CD14-positive monocyte (primary cell): ENCODE data around the gene UGDH. TPM values are rescaled to one million over a fixed set of nuclear protein-coding genes. Genes with fewer than 3 reads are reported as not detected.
"Not testable (repeated sequence)": the region's sequence is repeated elsewhere in the genome, so short reads cannot be mapped to it uniquely, and the experiment has no call there.

ENCODE experiments used
- DNase-seq, 3 donors: peaks; one replicate each; pipeline ENCODE4 v3.0.0-alpha.2; 2011 to 2022
- H2AFZ ChIP-seq: 2 replicates; pipeline ENCODE4 v1.6.0; 2012; ENCODE audit warnings: mild to moderate bottlenecking, low read depth, low read length, inconsistent platforms; ENCODE audit not compliant: insufficient read depth, poor library complexity, severe bottlenecking
- H3K27ac ChIP-seq, 2 donors: 1 replicate in 1 of 2; 2 replicates in 1 of 2; pipeline ENCODE4 v1.5.1; 2012 to 2013; ENCODE audit warnings: low read length in 2 of 2, control low read depth in 1 of 2, inconsistent platforms in 1 of 2, low read depth in 1 of 2, mild to moderate bottlenecking in 1 of 2
- H3K27me3 ChIP-seq, 2 donors: one replicate each; pipeline versions ENCODE4 v1.6.0 to v1.6.1; 2011 to 2013; ENCODE audit warnings: low read length in 2 of 2; ENCODE audit not compliant: control insufficient read depth in 2 of 2, insufficient read depth in 2 of 2
- H3K36me3 ChIP-seq, 2 donors: replicated peaks in 1 of 2; 1 replicate in 1 of 2; 2 replicates in 1 of 2; pipeline versions ENCODE4 v1.5.1 to v1.6.1; 2012 to 2013; ENCODE audit warnings: low read length in 2 of 2, control low read depth in 1 of 2, inconsistent platforms in 1 of 2, mild to moderate bottlenecking in 1 of 2; ENCODE audit not compliant: insufficient read depth in 2 of 2, control insufficient read depth in 1 of 2
- H3K4me1 ChIP-seq, 2 donors: 1 replicate in 1 of 2; 2 replicates in 1 of 2; pipeline versions ENCODE4 v1.5.1 to v1.6.1; 2012 to 2013; ENCODE audit warnings: low read length in 2 of 2, control low read depth in 1 of 2, inconsistent platforms in 1 of 2, mild to moderate bottlenecking in 1 of 2, moderate library complexity in 1 of 2; ENCODE audit not compliant: insufficient read depth in 2 of 2, control insufficient read depth in 1 of 2
- H3K4me2 ChIP-seq: replicated peaks from 2 replicates; pipeline ENCODE3; 2012; ENCODE audit warnings: low read length, moderate library complexity, mild to moderate bottlenecking; ENCODE audit not compliant: poor library complexity, severe bottlenecking; ENCODE audit errors: extremely low read depth
- H3K4me3 ChIP-seq, 3 experiments: fragments of 200-600 bp in 1 of 3; sonication (generic) in 1 of 3; replicated peaks in 1 of 3; 1 replicate in 2 of 3; 2 replicates in 1 of 3; pipeline ENCODE4 v1.5.1; 2011 to 2013; ENCODE audit warnings: low read length in 3 of 3, mild to moderate bottlenecking in 3 of 3, control low read depth in 2 of 3, low read depth in 2 of 3, inconsistent platforms in 1 of 3, moderate library complexity in 1 of 3
- H3K79me2 ChIP-seq: 2 replicates; pipeline ENCODE4 v1.6.0; 2012; ENCODE audit warnings: mild to moderate bottlenecking, control low read depth, inconsistent platforms, low read length, moderate library complexity; ENCODE audit not compliant: insufficient read depth
- H3K9ac ChIP-seq: 2 replicates; pipeline ENCODE4 v1.6.0; 2017; ENCODE audit warnings: low read length, mild to moderate bottlenecking; ENCODE audit not compliant: insufficient read depth, poor library complexity, severe bottlenecking
- H3K9me3 ChIP-seq, 2 donors: replicated peaks in 1 of 2; 1 replicate in 1 of 2; 2 replicates in 1 of 2; pipeline versions ENCODE4 v1.5.1 to v1.6.1; 2012 to 2013; ENCODE audit warnings: low read length in 2 of 2, control low read depth in 1 of 2; ENCODE audit not compliant: control insufficient read depth in 1 of 2, insufficient read depth in 1 of 2
- H4K20me1 ChIP-seq: 2 replicates; pipeline ENCODE4 v1.6.0; 2012; ENCODE audit warnings: mild to moderate bottlenecking, low read length, control low read depth, moderate library complexity; ENCODE audit not compliant: insufficient read depth
- H3K27ac Mint-ChIP-seq, 7 donors: one replicate each; pipeline ENCODE4 v1.8.0; 2020; ENCODE audit warnings: mild to moderate bottlenecking in 7 of 7, mixed read lengths in 7 of 7, moderate library complexity in 6 of 7, inconsistent platforms in 2 of 7
- H3K27me3 Mint-ChIP-seq, 3 donors: one replicate each; pipeline ENCODE4 v1.8.0; 2021 to 2022; ENCODE audit warnings: low read depth in 3 of 3, mild to moderate bottlenecking in 3 of 3, mixed read lengths in 3 of 3, moderate library complexity in 3 of 3, inconsistent platforms in 1 of 3
- H3K36me3 Mint-ChIP-seq, 2 donors: one replicate each; pipeline ENCODE4 v1.8.0; 2020; ENCODE audit warnings: mixed read lengths in 2 of 2, inconsistent platforms in 1 of 2, mild to moderate bottlenecking in 1 of 2
- H3K4me1 Mint-ChIP-seq: one replicate; pipeline ENCODE4 v1.8.0; 2020; ENCODE audit warnings: mild to moderate bottlenecking, mixed read lengths
- H3K4me3 Mint-ChIP-seq, 2 donors: one replicate each; pipeline ENCODE4 v1.8.0; 2020; ENCODE audit warnings: mild to moderate bottlenecking in 2 of 2, mixed read lengths in 2 of 2, moderate library complexity in 1 of 2
- H3K9me3 Mint-ChIP-seq, 7 donors: one replicate each; pipeline ENCODE4 v1.8.0; 2020 to 2022; ENCODE audit warnings: mixed read lengths in 7 of 7, mild to moderate bottlenecking in 6 of 7, moderate library complexity in 6 of 7, inconsistent platforms in 2 of 7
- WGBS: methylation state at CpG from one replicate; pipeline ENCODE4 v1.1.5; 2013; ENCODE audit warnings: missing lambda C conversion rate; ENCODE audit not compliant: insufficient coverage; 5-methylcytosine and 5-hydroxymethylcytosine counted together
- intact Hi-C, 2 donors: fragments of 100-400 bp; cut with micrococcal nuclease; formaldehyde crosslinking; loops; one replicate each; pipeline versions ENCODE4 v1.15.0 to v1.15.1; 2023
- polyA plus RNA-seq, 3 donors: library from polyadenylated mRNA; depleted of rRNA in 1 of 3; unstranded in 2 of 3; stranded (reverse) in 1 of 3; fragments of 300-500 nt in 2 of 3; fragments of >200 nt in 1 of 3; fragmentation: Illumina TruSeq in 2 of 3; gene quantifications; 1 replicate in 2 of 3; 2 replicates in 1 of 3; pipeline ENCODE4 v1.2.3, GENCODE V29; 2012 to 2021
- TF ChIP-seq, protein P1 (sequence below): fragments of 200-600 bp; IDR thresholded peaks from one replicate; pipeline ENCODE4 v1.8.0; 2022; ENCODE audit warnings: antibody characterized with exemption, mild to moderate bottlenecking

Gene UGDH
- polyA plus RNA-seq, 3 donors, result 4.6 to 19.7 (median 16.7) TPM

- no peaks in the 10 kb centered on the region for H3K79me2 ChIP-seq
- Mint-ChIP-seq H3K4me3 (no peak overlapping the region), H3K9me3 (peaks cover 0 to 8% (median 3%) of the 10 kb centered on the region in 7 donors), H3K36me3 (peaks cover 6 to 10% of the 10 kb centered on the region in 2 donors), H3K27me3 (peaks cover 0 to 3% (median 2%) of the 10 kb centered on the region in 3 donors), H3K4me1 (no peaks in the 10 kb centered on the region), H3K27ac (no peak overlapping the region)
- H3K36me3 ChIP-seq, result peaks cover 0 to 18% of the 10 kb centered on the region in 2 donors
- TF ChIP-seq, protein P1, sequence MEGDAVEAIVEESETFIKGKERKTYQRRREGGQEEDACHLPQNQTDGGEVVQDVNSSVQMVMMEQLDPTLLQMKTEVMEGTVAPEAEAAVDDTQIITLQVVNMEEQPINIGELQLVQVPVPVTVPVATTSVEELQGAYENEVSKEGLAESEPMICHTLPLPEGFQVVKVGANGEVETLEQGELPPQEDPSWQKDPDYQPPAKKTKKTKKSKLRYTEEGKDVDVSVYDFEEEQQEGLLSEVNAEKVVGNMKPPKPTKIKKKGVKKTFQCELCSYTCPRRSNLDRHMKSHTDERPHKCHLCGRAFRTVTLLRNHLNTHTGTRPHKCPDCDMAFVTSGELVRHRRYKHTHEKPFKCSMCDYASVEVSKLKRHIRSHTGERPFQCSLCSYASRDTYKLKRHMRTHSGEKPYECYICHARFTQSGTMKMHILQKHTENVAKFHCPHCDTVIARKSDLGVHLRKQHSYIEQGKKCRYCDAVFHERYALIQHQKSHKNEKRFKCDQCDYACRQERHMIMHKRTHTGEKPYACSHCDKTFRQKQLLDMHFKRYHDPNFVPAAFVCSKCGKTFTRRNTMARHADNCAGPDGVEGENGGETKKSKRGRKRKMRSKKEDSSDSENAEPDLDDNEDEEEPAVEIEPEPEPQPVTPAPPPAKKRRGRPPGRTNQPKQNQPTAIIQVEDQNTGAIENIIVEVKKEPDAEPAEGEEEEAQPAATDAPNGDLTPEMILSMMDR, result no peak
- no peak for DNase-seq
- H4K20me1 ChIP-seq, result no peaks in the 10 kb centered on the region
- WGBS, result no CpG with 5 or more reads among the region's 1 CpG
- no peak overlapping the region for H3K27ac ChIP-seq
- H2AFZ ChIP-seq, result no peak overlapping the region
- no peak overlapping the region for H3K9ac ChIP-seq
- intact Hi-C loops, result no loop called here
- H3K27me3 ChIP-seq, result no peaks in the 10 kb centered on the region
- no peaks in the 10 kb centered on the region for H3K4me1 ChIP-seq
- H3K9me3 ChIP-seq, result peaks cover 0 to 3% of the 10 kb centered on the region in 2 donors
- H3K4me2 ChIP-seq, result no peak overlapping the region
- no peak overlapping the region for H3K4me3 ChIP-seq
Measured at GRCh38 chr4:39544580-39545315, 17.5 kb upstream of the UGDH start.

DNA sequence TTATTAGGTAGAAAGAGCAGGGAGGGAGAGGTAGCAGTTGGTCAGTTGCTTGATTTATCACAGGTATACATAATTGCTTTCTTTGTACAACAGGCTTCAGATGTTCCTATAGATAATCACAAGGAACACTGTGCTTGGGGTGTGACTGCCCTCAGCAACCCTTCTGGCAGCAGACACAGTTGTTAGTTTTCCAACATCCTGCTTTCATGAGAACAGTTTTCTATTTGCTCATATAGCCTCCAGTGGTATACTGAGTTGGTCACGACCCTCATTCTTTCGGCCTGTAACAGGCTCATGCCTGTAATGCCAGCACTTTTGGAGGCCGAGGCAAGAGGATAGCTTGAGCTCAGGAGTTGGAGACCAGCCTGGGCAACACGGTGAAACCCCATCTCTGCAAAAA is 16.8 kb upstream of the UGDH start:
- intact Hi-C loops, H3K4me3 Mint-ChIP-seq, H3K9ac ChIP-seq: not testable (repeated sequence)

More for the DNA sequence above, 16.8 kb upstream of the UGDH start:
- 97% methylated on average over 4 of the region's 4 CpGs for WGBS
- not testable (repeated sequence) for H3K9me3 ChIP-seq, H3K9me3 Mint-ChIP-seq, H3K27me3 Mint-ChIP-seq, H3K36me3 Mint-ChIP-seq, H3K4me1 ChIP-seq, DNase-seq, H3K27ac ChIP-seq, H3K4me1 Mint-ChIP-seq, H3K27ac Mint-ChIP-seq, H4K20me1 ChIP-seq, H3K4me2 ChIP-seq, H2AFZ ChIP-seq, H3K79me2 ChIP-seq, H3K27me3 ChIP-seq, H3K4me3 ChIP-seq
- H3K36me3 ChIP-seq, result peaks cover 0 to 12% of the 10 kb centered on the region in 2 donors
